ENCODE data around the gene KIF1A.
"Not testable (repeated sequence)": the region's sequence is repeated elsewhere in the genome, so short reads cannot be mapped to it uniquely, and the experiment has no call there.

The KIF1A gene

GRCh38 chr2:240687741-240688552, 132.1 kb downstream of the KIF1A start:
- no peak for DNase-seq

GRCh38 chr2:240687045-240687740, 132.8 kb downstream of the KIF1A start:
- no peak for DNase-seq

- DNase-seq = no peak
Observed at GRCh38 chr2:240686460-240686859, 133.6 kb downstream of the KIF1A start.

GRCh38 chr2:240685771-240686371, 134.1 kb downstream of the KIF1A start:
- no peak for DNase-seq

- DNase-seq = not testable (repeated sequence)
Observed at GRCh38 chr2:240683980-240684728, 135.9 kb downstream of the KIF1A start.

GRCh38 chr2:240683329-240683979, 136.6 kb downstream of the KIF1A start:
- not testable (repeated sequence) for DNase-seq

GRCh38 chr2:240682431-240683224, 137.4 kb downstream of the KIF1A start, which contains the start of gene AQP12B:
AQP12B (minus strand) TSS chr2:240682885; CDS start chr2:240682837, 48 bp downstream.
- DNase-seq = not testable (repeated sequence)

GRCh38 chr2:240680185-240680584, 139.8 kb downstream of the KIF1A start:
- DNase-seq = not testable (repeated sequence)

- DNase-seq = not testable (repeated sequence)
Observed at GRCh38 chr2:240678909-240679308, 141.1 kb downstream of the KIF1A start.

- DNase-seq = not testable (repeated sequence)
Observed at GRCh38 chr2:240678043-240678442, 142.0 kb downstream of the KIF1A start.

- not testable (repeated sequence) for DNase-seq
Observed at GRCh38 chr2:240675345-240675744, 144.7 kb downstream of the KIF1A start.

- DNase-seq = not testable (repeated sequence)
Observed at GRCh38 chr2:240674461-240675184, 145.4 kb downstream of the KIF1A start.

GRCh38 chr2:240672701-240673190, 147.3 kb downstream of the KIF1A start:
- DNase-seq = no peak

GRCh38 chr2:240672076-240672700, 147.8 kb downstream of the KIF1A start:
- no peak for DNase-seq

GRCh38 chr2:240670950-240671349, 149.1 kb downstream of the KIF1A start:
- DNase-seq = no peak

- no peak for DNase-seq
Observed at GRCh38 chr2:240670402-240670801, 149.6 kb downstream of the KIF1A start.

GRCh38 chr2:240664622-240665021, 155.4 kb downstream of the KIF1A start:
- no peak for DNase-seq

Measured in amygdala (tissue), 56 donors.